ENCODE results near the gene RMP24.

The RMP24 gene

DNA sequence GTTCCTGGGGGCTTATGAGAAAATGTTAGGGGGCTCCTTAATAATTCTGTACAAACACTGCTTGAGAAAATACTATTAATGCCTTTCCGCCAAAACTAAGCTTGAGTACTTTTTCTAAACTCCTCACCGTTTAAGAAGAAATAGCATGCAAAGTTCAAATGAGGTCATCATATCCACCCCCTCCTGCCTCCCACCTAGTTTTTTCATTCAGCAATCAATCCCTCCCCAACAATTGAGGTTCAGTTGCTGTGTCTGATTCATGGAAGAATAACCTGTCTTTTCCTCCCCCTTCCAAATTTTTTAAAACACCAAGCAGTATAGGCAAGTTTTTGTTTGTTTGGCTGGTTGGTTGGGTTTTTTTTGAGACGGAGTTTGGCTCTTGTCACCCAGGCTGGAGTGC, 24.4 kb upstream of the RMP24 start:
- Histone ChIP-seq H3K27ac (replicated peaks) (no peak overlapping the region), H3K27me3 (ENCODE audit: insufficient read depth, poor library complexity, severe bottlenecking) (no peaks in the 10 kb centered on the region), H3K4me3 (replicated peaks; ENCODE audit: insufficient read depth, low read length) (no peak overlapping the region)
- TF ChIP-seq SPI1 (IDR thresholded peaks at IDR 0.05; ENCODE audit: borderline replicate concordance, low read depth) (no peak), GABPA (IDR thresholded peaks at IDR 0.05; ENCODE audit: low read depth) (no peak), POLR2AphosphoS5 (IDR thresholded peaks at IDR 0.05; ENCODE audit: low read depth) (no peak)
- TF ChIP-seq, protein P1, sequence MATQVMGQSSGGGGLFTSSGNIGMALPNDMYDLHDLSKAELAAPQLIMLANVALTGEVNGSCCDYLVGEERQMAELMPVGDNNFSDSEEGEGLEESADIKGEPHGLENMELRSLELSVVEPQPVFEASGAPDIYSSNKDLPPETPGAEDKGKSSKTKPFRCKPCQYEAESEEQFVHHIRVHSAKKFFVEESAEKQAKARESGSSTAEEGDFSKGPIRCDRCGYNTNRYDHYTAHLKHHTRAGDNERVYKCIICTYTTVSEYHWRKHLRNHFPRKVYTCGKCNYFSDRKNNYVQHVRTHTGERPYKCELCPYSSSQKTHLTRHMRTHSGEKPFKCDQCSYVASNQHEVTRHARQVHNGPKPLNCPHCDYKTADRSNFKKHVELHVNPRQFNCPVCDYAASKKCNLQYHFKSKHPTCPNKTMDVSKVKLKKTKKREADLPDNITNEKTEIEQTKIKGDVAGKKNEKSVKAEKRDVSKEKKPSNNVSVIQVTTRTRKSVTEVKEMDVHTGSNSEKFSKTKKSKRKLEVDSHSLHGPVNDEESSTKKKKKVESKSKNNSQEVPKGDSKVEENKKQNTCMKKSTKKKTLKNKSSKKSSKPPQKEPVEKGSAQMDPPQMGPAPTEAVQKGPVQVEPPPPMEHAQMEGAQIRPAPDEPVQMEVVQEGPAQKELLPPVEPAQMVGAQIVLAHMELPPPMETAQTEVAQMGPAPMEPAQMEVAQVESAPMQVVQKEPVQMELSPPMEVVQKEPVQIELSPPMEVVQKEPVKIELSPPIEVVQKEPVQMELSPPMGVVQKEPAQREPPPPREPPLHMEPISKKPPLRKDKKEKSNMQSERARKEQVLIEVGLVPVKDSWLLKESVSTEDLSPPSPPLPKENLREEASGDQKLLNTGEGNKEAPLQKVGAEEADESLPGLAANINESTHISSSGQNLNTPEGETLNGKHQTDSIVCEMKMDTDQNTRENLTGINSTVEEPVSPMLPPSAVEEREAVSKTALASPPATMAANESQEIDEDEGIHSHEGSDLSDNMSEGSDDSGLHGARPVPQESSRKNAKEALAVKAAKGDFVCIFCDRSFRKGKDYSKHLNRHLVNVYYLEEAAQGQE (IDR thresholded peaks at IDR 0.05; ENCODE audit: insufficient replicate concordance, low read depth), result no peak
- TF ChIP-seq, protein P2, sequence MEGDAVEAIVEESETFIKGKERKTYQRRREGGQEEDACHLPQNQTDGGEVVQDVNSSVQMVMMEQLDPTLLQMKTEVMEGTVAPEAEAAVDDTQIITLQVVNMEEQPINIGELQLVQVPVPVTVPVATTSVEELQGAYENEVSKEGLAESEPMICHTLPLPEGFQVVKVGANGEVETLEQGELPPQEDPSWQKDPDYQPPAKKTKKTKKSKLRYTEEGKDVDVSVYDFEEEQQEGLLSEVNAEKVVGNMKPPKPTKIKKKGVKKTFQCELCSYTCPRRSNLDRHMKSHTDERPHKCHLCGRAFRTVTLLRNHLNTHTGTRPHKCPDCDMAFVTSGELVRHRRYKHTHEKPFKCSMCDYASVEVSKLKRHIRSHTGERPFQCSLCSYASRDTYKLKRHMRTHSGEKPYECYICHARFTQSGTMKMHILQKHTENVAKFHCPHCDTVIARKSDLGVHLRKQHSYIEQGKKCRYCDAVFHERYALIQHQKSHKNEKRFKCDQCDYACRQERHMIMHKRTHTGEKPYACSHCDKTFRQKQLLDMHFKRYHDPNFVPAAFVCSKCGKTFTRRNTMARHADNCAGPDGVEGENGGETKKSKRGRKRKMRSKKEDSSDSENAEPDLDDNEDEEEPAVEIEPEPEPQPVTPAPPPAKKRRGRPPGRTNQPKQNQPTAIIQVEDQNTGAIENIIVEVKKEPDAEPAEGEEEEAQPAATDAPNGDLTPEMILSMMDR (IDR thresholded peaks at IDR 0.05; ENCODE audit: insufficient read depth, low read length), result no peak
- no peak for DNase-seq (ENCODE audit: low read depth in 1 of 2, low spot score in 1 of 2)

DNA sequence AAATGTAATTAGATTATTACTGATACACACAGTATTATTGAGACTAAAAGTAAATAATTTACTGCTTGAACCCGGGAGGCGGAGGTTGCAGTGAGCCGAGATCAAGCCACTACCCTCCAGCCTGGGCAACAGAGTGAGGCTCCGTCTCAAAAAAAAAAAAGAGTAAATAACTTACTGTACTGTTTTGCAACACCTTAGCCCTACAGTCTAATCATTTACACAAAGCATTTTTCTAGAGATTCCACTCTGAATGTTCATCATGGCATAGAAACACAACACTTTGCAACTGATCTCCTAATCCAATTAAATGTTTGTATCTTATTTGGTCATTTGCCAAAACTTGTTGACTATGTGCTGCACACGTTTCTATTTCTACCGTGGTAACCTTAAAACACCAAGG, 23.4 kb upstream of the RMP24 start:
- TF ChIP-seq, protein P1 (IDR thresholded peaks at IDR 0.05; ENCODE audit: insufficient replicate concordance, low read depth), result no peak
- TF ChIP-seq GABPA (IDR thresholded peaks at IDR 0.05; ENCODE audit: low read depth) (no peak), SPI1 (IDR thresholded peaks at IDR 0.05; ENCODE audit: borderline replicate concordance, low read depth) (no peak), POLR2AphosphoS5 (IDR thresholded peaks at IDR 0.05; ENCODE audit: low read depth) (no peak)
- TF ChIP-seq, protein P2 (IDR thresholded peaks at IDR 0.05; ENCODE audit: insufficient read depth, low read length), result no peak
- no peaks in the 10 kb centered on the region for H3K27me3 ChIP-seq (ENCODE audit: insufficient read depth, poor library complexity, severe bottlenecking)
- no peak for DNase-seq (ENCODE audit: low read depth in 1 of 2, low spot score in 1 of 2)
- H3K4me3 ChIP-seq (replicated peaks; ENCODE audit: insufficient read depth, low read length), result no peak overlapping the region
- no peak overlapping the region for H3K27ac ChIP-seq (replicated peaks)

DNA sequence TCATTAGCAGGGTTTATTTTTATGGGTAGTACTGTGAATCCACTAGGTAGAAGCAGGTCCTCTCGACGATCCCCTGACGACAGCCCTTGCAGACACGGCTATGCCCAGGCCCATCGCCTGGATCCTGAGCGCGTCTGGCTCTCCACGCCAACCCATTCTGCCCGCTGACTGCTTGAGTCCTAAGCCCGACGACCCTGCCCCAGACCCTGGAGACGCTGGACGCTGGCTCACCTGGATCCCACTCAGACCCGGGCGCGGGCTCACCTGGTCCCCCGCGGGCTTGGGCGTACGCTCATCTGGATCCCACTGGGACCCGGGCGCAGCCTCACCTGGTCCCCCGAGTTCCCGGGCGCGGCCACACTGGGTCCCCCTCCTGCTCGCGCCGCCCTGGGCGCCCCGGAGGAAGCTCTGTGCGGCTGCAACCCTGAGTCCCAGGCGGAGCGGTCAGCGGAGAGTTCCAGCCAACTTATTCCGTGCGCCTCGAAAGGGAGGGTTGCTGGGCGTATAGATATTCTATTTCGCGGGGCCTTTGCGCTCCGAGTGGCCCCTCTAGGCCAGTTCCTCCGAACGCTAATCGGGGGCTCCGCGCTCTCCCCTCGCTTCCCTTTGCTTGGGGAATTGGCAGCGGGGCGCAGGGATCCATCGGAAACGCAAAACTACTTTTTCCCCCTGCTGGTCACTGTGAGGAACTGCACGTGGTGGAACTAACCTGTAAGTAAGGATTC, 22.4 kb upstream of the RMP24 start:
- Histone ChIP-seq H3K27me3 (ENCODE audit: insufficient read depth, poor library complexity, severe bottlenecking) (no peaks in the 10 kb centered on the region), H3K4me3 (replicated peaks; ENCODE audit: insufficient read depth, low read length) (peak overlapping the region; percentile 55), H3K27ac (replicated peaks) (no peak overlapping the region)
- TF ChIP-seq, protein P2 (IDR thresholded peaks at IDR 0.05; ENCODE audit: insufficient read depth, low read length), result peak; percentile 96
- TF ChIP-seq SPI1 (IDR thresholded peaks at IDR 0.05; ENCODE audit: borderline replicate concordance, low read depth) (peak; percentile 51; the same call in 1 of the 2 replicates), POLR2AphosphoS5 (IDR thresholded peaks at IDR 0.05; ENCODE audit: low read depth) (no peak)
- peak; percentile 54 to 57 for DNase-seq (ENCODE audit: low read depth in 1 of 2, low spot score in 1 of 2)

DNA sequence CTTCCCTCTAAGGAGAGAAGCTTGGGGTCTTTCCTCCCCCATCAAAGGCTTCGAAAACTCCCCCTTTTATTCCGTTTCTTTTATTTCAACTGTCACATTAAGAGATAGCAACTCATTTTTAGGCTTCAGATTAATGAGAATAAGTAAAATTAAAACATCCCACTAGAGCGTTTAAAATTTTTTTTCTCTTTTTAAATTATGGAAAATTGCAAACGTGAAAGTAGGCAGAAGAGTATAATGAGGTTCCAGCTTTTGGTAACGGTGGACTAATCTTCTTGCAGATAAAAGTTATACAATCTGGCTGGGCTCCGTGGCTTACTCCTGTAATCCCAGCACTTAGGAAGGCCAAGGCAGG, 21.9 kb upstream of the RMP24 start:
- Histone ChIP-seq H3K4me3 (replicated peaks; ENCODE audit: insufficient read depth, low read length) (no peak overlapping the region; the same call in 1 of the 2 replicates), H3K27ac (replicated peaks) (no peak overlapping the region), H3K27me3 (ENCODE audit: insufficient read depth, poor library complexity, severe bottlenecking) (no peaks in the 10 kb centered on the region)
- TF ChIP-seq GABPA (IDR thresholded peaks at IDR 0.05; ENCODE audit: low read depth), result no peak
- TF ChIP-seq, protein P2 (IDR thresholded peaks at IDR 0.05; ENCODE audit: insufficient read depth, low read length), result no peak
- TF ChIP-seq, protein P1 (IDR thresholded peaks at IDR 0.05; ENCODE audit: insufficient replicate concordance, low read depth), result no peak
- DNase-seq (ENCODE audit: low read depth in 1 of 2, low spot score in 1 of 2), result no peak
